ENCODE results near the gene CDKAL1. TPM values are rescaled to one million over a fixed set of nuclear protein-coding genes. Genes with fewer than 3 reads are reported as not detected.

The CDKAL1 gene
- total and polyA plus RNA-seq, 2 of the 8 experiments (the other 6 are each of a cell fraction or from before 2014, with no cell fraction given), result 8.4 to 24.6 TPM

DNA sequence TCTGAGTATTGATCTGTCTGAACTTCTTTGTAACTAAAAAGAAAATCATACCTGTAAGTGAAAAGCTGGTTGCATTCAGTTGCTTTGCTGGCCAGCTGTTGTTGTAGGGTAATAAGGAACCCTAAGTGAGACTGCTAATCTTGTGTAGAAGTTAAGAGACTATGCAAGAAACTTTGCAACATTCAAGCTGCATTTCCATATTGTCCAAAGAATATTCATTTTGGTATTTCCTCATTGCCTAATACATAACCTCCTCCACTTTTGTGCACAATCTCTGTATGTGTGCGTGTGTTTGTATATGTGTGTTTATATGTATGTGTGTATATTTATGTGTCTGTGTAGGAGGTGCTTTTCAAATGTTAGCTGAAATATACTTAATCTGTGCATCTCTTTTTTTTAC, 414.9 kb downstream of the CDKAL1 start:
- CTCF ChIA-PET (ENCODE audit: partially characterized antibody), result no interaction called here
- H3K4me2 ChIP-seq (ENCODE audit: insufficient read depth in 1 of 2, low read depth in 2 of 2, low read length in 2 of 2), result no peak overlapping the region
- no peak overlapping the region for H2BK12ac ChIP-seq (ENCODE audit: low read depth, low read length)
- TF ChIP-seq, protein P1, sequence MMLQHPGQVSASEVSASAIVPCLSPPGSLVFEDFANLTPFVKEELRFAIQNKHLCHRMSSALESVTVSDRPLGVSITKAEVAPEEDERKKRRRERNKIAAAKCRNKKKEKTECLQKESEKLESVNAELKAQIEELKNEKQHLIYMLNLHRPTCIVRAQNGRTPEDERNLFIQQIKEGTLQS (IDR thresholded peaks at IDR 0.05; ENCODE audit: insufficient read depth, low read depth, low read length), result no peak

More for the DNA sequence above, 414.9 kb downstream of the CDKAL1 start:
- Histone ChIP-seq H2BK120ac (replicated peaks; ENCODE audit: low read depth, low read length) (no peak overlapping the region), H3K9me3 (ENCODE audit: insufficient read depth in 2 of 2, low read depth in 1 of 2, low read length in 1 of 2) (no peaks in the 10 kb centered on the region), H3K23me2 (ENCODE audit: low read depth, low read length) (no peaks in the 10 kb centered on the region), H3K36me3 (ENCODE audit: control insufficient read depth in 2 of 4, insufficient read depth in 4 of 4, low read length in 3 of 4) (no peaks in the 10 kb centered on the region), H2AFZ (ENCODE audit: low read length) (no peak overlapping the region), H2BK5ac (ENCODE audit: low read depth, low read length) (no peak overlapping the region), H3K27ac (ENCODE audit: low read depth, low read length) (no peak overlapping the region), H3K9ac (replicated peaks in 1 of 4; ENCODE audit: extremely low read depth in 1 of 4, low read depth in 3 of 4, low read length in 3 of 4) (no peak overlapping the region), H3K79me2 (ENCODE audit: control insufficient read depth in 1 of 2, insufficient read depth in 2 of 2, low read length in 2 of 2) (no peaks in the 10 kb centered on the region), H4K91ac (replicated peaks; ENCODE audit: insufficient read length, low read length) (no peak overlapping the region), H3K4ac (replicated peaks; ENCODE audit: insufficient read length, low read depth, low read length) (no peak overlapping the region), H3K56ac (replicated peaks; ENCODE audit: insufficient read length, low read depth, low read length) (no peak overlapping the region), H3K18ac (ENCODE audit: extremely low read depth, low read length) (no peak overlapping the region), H3K4me1 (replicated peaks in 1 of 4; ENCODE audit: control insufficient read depth in 3 of 4, insufficient read depth in 4 of 4, low read length in 3 of 4) (peaks cover 0 to 7% (median 1%) of the 10 kb centered on the region in 4 experiments; a peak in 3 of 7 replicates), H2AK5ac (ENCODE audit: low read depth, low read length) (no peak overlapping the region), H2BK15ac (ENCODE audit: low read length) (no peak overlapping the region), H3K27me3 (replicated peaks in 1 of 4; ENCODE audit: control insufficient read depth in 3 of 4, extremely low read depth in 1 of 4, insufficient read depth in 3 of 4, low read length in 3 of 4) (no peaks in the 10 kb centered on the region), H4K20me1 (replicated peaks in 1 of 2; ENCODE audit: control insufficient read depth in 1 of 2, insufficient read depth in 2 of 2, low read length in 2 of 2) (no peaks in the 10 kb centered on the region), H4K5ac (ENCODE audit: insufficient read length, low read depth, low read length) (no peak overlapping the region), H3K23ac (ENCODE audit: insufficient read length) (no peak overlapping the region), H4K8ac (ENCODE audit: extremely low read depth, insufficient read depth, low read length) (no peak overlapping the region), H3K14ac (ENCODE audit: insufficient read length) (no peak overlapping the region), H2BK20ac (ENCODE audit: low read length) (no peak overlapping the region), H3K4me3 (ENCODE audit: extremely low read depth in 1 of 4, insufficient read depth in 2 of 4, low read depth in 3 of 4, low read length in 4 of 4) (no peak overlapping the region), H3K79me1 (ENCODE audit: low read depth, low read length) (no peaks in the 10 kb centered on the region)
- WGBS, 2 experiments (ENCODE audit: extremely low coverage in 1 of 2, insufficient coverage in 1 of 2, insufficient read length in 1 of 2, insufficient replicate concordance in 2 of 2, low coverage in 1 of 2, low lambda C conversion rate in 2 of 2, missing lambda C conversion rate in 1 of 2), result 95% methylated on average over 1 of the region's 1 CpG; no CpG with 5 or more reads in 1 of the 2 experiments
- FAIRE-seq, result no peak
- POLR2A ChIA-PET (ENCODE audit: partially characterized antibody), result no interaction called here
- no peak for DNase-seq (ENCODE audit: low read depth in 1 of 2, low spot score in 2 of 2)

Data from H1 (cell line).